GM12874 (cell line): Measurements from ENCODE around the gene KRT86.

Experiments
- TF ChIP-seq, protein P1 (sequence below): IDR thresholded peaks from 2 replicates; pipeline ENCODE4 v1.5.1; 2011; ENCODE audit warnings: low read depth, mild to moderate bottlenecking, control low read depth, low read length, moderate library complexity; ENCODE audit not compliant: insufficient read depth

Gene KRT86

DNA sequence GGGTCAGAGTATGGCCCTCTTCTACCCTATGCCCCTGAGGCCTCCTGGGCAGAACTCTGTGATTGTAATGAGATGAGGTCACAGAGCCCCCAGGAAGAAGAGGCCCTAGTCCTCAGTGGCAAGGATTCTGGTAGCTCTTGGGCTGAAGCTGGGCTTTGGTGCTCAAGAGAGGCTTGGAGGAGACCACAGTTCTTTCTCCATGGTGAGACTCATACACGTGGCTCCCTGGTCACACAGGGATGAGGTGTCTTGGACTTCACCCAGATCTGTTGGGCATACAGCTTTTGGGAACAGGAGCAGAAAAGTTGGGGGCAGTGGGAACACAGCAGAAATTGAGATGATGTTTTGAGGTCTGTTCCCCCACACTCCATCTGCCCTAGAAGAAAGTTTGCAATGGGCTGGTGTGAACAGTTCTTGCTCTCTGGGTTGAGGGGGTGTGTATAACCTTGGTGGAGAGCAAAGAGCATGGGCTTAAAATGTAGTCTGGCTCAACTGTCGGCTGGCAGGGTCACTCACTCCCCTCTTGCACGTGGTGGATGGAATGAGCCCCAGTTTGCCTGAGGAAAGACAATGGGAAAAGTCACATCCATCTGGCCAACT is at the start of gene KRT86:
TSS of gene KRT86 (plus strand) at position 125 of the 600 bp plus-strand sequence. CDS start 27,272 bp downstream, outside the sequence.
- TF ChIP-seq, protein P1, sequence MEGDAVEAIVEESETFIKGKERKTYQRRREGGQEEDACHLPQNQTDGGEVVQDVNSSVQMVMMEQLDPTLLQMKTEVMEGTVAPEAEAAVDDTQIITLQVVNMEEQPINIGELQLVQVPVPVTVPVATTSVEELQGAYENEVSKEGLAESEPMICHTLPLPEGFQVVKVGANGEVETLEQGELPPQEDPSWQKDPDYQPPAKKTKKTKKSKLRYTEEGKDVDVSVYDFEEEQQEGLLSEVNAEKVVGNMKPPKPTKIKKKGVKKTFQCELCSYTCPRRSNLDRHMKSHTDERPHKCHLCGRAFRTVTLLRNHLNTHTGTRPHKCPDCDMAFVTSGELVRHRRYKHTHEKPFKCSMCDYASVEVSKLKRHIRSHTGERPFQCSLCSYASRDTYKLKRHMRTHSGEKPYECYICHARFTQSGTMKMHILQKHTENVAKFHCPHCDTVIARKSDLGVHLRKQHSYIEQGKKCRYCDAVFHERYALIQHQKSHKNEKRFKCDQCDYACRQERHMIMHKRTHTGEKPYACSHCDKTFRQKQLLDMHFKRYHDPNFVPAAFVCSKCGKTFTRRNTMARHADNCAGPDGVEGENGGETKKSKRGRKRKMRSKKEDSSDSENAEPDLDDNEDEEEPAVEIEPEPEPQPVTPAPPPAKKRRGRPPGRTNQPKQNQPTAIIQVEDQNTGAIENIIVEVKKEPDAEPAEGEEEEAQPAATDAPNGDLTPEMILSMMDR = no peak

DNA sequence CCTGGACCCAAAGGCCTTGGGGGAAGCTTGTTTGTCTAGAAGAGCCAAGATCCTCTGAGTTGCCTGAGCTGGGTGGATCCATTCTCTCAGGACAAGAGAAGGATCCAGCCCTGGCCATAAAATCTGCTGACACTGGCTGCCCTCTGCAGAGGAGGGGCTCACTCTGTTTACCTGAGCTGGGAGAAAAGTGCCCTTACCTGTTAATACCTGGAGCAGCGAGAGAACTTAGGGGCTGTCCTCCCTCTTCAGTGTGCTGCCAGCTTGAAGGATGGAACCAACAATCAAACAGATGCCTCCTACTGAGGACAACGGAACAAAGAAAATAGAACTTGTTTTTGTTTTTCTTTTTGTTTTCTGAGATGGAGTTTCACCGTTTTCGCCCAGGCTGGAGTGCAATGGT is 48.7 kb upstream of the KRT86 start:
- TF ChIP-seq, protein P1 = no peak

DNA sequence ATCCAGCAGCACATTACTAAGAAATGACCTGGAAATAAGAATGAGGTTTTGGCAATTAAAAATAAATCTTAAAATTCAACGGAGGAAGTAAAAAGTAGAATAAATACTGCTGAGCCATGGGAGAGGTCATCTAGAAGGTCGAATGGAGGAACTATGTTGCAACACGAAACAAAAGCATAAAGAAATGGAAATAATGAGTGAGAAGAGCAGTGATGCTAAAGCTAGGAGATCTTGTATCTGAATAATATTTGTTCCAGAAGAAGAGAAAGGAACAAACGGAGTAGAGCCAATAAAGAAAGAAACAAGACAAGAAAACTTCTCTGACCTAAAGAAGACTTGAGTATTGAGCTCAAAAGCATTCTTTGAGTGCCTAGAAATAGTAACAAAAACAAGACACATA is 48.0 kb upstream of the KRT86 start:
- TF ChIP-seq, protein P1 = no peak

DNA sequence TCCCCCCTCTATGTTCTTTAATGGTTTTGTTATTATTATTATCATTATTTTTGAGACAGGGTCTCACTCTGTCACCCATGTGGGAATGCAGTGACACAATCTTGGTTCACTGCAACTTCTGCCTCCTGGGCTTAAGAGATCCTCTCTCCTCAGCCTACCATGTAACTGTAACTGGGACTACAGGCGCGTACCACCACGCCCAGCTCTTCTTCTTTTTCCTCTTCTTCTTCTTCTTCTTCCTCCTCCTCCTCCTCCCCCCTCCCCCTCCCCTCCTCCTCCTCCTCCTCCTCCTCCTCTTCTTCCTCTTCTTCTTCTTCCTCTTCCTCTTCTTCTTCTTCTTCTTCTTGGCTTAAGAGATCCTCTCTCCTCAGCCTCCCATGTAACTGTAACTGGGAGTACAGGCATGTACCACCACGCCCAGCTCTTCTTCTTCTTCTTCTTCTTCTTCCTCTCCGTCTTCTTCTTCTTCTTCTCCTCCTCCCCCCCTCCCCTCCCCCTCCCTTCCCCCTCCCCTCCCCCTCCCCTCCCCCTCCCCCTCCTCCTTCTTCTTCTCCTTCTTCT is 46.8 kb upstream of the KRT86 start:
- TF ChIP-seq, protein P1 = no peak

DNA sequence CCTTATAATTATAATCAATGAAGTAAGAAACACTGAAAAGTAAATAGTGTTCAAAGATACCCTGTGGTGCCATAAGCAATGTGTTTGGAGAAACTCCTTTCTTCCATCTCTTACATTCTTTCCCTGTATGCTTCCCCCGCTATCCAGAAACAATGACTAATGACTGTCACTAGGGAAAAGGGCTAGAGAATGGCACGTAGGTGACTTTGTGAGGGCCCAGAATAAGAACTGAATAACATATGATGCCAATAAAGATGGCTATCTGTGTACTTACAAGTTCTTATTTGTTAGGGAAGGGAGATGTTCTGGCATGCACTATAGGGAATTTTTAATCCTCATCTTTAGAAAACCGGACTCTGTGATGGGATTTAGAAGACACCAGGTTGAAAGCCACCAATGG is 46.1 kb upstream of the KRT86 start:
- TF ChIP-seq, protein P1 = no peak

DNA sequence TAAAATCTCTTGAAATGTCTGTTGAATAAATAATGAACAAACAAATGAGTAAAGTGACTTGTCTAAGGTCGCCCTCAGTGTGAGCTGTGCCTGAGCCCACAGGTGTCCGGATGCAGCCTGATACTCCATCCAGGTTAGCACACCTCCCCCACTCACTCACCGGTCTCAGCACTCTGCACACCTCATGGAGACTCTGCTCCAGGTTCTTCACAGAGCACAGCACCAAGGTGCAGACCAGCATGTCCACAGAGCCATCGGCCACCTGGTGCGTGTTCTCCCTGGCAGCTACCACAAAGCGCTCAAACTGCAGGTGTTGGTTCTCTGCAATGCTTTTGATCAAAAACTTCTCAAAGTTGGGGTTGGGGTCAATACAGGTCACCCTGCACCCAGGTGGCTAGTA is 45.5 kb upstream of the KRT86 start:
- TF ChIP-seq, protein P1 = no peak

DNA sequence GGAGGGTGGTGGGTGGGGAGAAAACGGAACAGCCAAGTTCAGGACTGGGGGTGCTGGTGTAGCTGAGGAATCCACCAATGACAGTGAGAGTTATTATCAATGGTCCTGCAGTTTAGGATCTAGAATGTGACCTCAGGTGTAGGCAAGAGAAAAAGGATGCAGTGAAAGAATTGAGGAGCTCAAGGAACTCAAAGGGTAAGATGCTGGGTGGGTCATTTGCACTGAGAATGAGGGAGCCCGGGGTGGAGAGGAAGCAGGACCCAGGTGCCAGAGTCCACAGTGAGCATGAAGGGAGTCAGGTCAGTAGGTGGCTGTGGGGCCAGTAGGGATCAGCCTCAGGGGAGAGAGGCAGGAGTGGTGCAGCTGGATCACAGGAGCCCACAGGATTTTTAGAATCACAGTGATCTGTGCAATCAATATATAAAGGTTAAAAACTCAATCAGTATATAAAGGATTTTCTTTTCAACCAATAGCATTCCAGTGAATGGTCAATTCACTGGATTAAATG is 44.6 kb upstream of the KRT86 start:
- TF ChIP-seq, protein P1 = no peak
